Lung (tissue), 12 donors: ENCODE data around the gene SUMO3. TPM values are rescaled to one million over a fixed set of nuclear protein-coding genes. Genes with fewer than 3 reads are reported as not detected.

ENCODE experiments used
- ATAC-seq: fragments of 200-7000 bp; cut with Tn5 transposase; one replicate; pipeline ENCODE4 v1.9.1; 2020; ENCODE audit warnings: moderate number of reproducible peaks; ENCODE audit not compliant: insufficient read depth, low FRiP score
- DNase-seq, 3 donors: peaks; one replicate each; pipeline ENCODE4 v3.0.0-alpha.2; 2013 to 2017
- H3K27ac ChIP-seq, 2 donors: one replicate each; pipeline ENCODE4 v1.5.1; 2013; ENCODE audit warnings: mild to moderate bottlenecking in 2 of 2, moderate library complexity in 2 of 2, control low read depth in 1 of 2, inconsistent platforms in 1 of 2, low read depth in 1 of 2, low read length in 1 of 2
- H3K27me3 ChIP-seq, 3 donors: one replicate each; pipeline ENCODE4 v1.5.1; 2013; ENCODE audit warnings: low read length in 2 of 3; ENCODE audit not compliant: control insufficient read depth in 3 of 3, insufficient read depth in 3 of 3
- H3K36me3 ChIP-seq, 4 donors: one replicate each; pipeline ENCODE4 v1.5.1; 2013; ENCODE audit warnings: low read length in 4 of 4, mild to moderate bottlenecking in 1 of 4, moderate library complexity in 1 of 4; ENCODE audit not compliant: control insufficient read depth in 4 of 4, insufficient read depth in 4 of 4
- H3K4me1 ChIP-seq, 5 donors: one replicate each; pipeline ENCODE4 v1.5.1; 2013; ENCODE audit warnings: low read length in 5 of 5, mild to moderate bottlenecking in 2 of 5, moderate library complexity in 1 of 5; ENCODE audit not compliant: control insufficient read depth in 5 of 5, insufficient read depth in 5 of 5
- H3K4me3 ChIP-seq: one replicate; pipeline ENCODE4 v1.5.1; 2013; ENCODE audit warnings: mild to moderate bottlenecking, control low read depth, moderate library complexity
- H3K9ac ChIP-seq, 2 donors: one replicate each; pipeline ENCODE4 v1.5.1; 2013; ENCODE audit warnings: low read length in 2 of 2, control low read depth in 1 of 2; ENCODE audit not compliant: insufficient read depth in 1 of 2
- H3K9me3 ChIP-seq, 4 donors: one replicate each; pipeline ENCODE4 v1.5.1; 2013; ENCODE audit warnings: low read length in 3 of 4, mild to moderate bottlenecking in 1 of 4, moderate library complexity in 1 of 4; ENCODE audit not compliant: control insufficient read depth in 4 of 4, insufficient read depth in 3 of 4
- WGBS, 2 donors: extraction: QIAGEN DNeasy Blood & Tissue Kit; methylation state at CpG; one replicate each; pipeline ENCODE4 v1.1.7; 2013; 5-methylcytosine and 5-hydroxymethylcytosine counted together
- polyA plus RNA-seq, 2 donors: library from polyadenylated mRNA; stranded (reverse); fragments of 200-250 nt; gene quantifications; one replicate each; pipeline ENCODE4 v1.2.1, GENCODE V29; 2013
- total RNA-seq, 2 donors: library from RNA; depleted of rRNA in 1 of 2; stranded (reverse); fragments of >200 nt in 1 of 2; gene quantifications; one replicate each; pipeline ENCODE4 v1.2.1, GENCODE V29; 2014 to 2021
- TF ChIP-seq, protein P1 (sequence below): IDR thresholded peaks from 2 replicates; pipeline ENCODE4 v1.5.1; 2012; ENCODE audit warnings: mild to moderate bottlenecking; ENCODE audit errors: control extremely low read depth, extremely low read depth
- donor health status: control.
- donor health status: control.
- donor health status: Bipolar disorder and iron deficiency.
- donor health status: healthy.
- donor health status: DM: yes; HTN: yes; CAD: no.

The SUMO3 gene
- total and polyA plus RNA-seq, 4 donors, result 40.4 to 96.4 (median 66.0) TPM

DNA sequence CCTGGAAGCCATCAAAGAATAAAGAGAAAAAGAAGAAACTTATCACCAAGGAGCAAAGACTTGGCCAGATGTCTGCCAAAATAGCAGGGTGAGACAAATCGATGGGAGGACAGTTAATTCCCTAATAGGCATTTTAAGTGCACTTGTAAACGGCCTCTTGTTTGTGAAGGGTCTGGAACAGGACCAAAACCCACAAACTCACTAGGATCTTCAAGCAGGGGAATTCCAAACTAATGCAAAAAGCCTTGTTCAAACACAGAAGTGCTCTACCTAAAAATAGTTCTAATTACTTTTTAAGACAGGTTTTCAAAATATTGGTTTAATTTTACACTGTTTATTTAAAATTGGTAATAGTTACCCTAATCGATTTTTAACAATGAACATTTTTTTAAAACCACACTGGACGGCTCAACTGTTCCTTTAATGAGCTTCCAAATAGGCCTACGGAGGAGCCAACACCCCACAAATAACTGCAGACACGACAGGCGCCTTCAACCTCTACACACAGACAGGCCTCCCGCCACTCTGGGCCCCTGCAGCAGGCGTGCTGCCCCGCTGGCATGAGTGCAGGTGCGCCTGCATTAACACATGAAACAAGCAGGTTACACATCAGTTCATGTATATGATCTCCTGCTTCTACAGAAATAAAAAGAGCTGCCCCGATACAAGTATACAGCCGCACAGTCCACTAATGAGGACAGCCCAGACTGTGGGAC is 32.1 kb downstream of the SUMO3 start:
- TF ChIP-seq, protein P1, sequence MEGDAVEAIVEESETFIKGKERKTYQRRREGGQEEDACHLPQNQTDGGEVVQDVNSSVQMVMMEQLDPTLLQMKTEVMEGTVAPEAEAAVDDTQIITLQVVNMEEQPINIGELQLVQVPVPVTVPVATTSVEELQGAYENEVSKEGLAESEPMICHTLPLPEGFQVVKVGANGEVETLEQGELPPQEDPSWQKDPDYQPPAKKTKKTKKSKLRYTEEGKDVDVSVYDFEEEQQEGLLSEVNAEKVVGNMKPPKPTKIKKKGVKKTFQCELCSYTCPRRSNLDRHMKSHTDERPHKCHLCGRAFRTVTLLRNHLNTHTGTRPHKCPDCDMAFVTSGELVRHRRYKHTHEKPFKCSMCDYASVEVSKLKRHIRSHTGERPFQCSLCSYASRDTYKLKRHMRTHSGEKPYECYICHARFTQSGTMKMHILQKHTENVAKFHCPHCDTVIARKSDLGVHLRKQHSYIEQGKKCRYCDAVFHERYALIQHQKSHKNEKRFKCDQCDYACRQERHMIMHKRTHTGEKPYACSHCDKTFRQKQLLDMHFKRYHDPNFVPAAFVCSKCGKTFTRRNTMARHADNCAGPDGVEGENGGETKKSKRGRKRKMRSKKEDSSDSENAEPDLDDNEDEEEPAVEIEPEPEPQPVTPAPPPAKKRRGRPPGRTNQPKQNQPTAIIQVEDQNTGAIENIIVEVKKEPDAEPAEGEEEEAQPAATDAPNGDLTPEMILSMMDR, result no peak
- no peak for ATAC-seq
- WGBS, 2 donors, result 65 to 87% methylated on average over 13 of the region's 13 CpGs

DNA sequence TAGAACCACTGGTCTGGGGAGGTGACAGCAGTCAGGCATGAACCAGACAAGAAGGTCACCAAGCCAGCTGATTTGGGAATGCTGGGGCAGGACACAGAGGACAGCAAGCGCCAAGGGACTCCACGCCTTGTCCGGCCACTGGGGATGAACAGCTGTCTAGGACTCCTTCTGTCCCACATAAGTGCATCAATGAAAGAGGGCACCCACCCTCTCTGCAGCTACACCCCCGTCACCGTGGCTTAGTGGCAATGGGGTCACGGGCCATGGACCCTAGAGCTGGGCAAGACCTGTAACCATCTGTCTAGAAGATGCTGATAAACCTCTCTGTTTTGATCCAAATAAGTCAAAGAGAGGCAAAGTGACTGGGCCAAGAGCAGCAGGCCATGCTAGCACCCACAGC is 33.1 kb downstream of the SUMO3 start:
- Histone ChIP-seq H3K27ac (no peak overlapping the region), H3K36me3 (peaks cover 0 to 7% (median 3%) of the 10 kb centered on the region in 4 donors), H3K4me1 (peaks cover 0 to 12% (median 5%) of the 10 kb centered on the region in 5 donors), H3K27me3 (no peaks in the 10 kb centered on the region), H3K4me3 (no peak overlapping the region), H3K9ac (no peak overlapping the region), H3K9me3 (no peaks in the 10 kb centered on the region)
- TF ChIP-seq, protein P1, result no peak
- WGBS, 2 donors, result 98 to 99% methylated on average over 6 of the region's 6 CpGs
- DNase-seq (no peak), ATAC-seq (no peak)

More for the DNA sequence above, 32.1 kb downstream of the SUMO3 start:
- H3K4me1 ChIP-seq, result peaks cover 0 to 10% (median 0%) of the 10 kb centered on the region in 5 donors
- no peak overlapping the region for H3K9ac ChIP-seq
- no peaks in the 10 kb centered on the region for H3K9me3 ChIP-seq
- peak in 2 of 3 donors; percentile 26 to 62 for DNase-seq
- H3K4me3 ChIP-seq, result no peak overlapping the region
- H3K36me3 ChIP-seq, result peaks cover 0 to 6% (median 4%) of the 10 kb centered on the region in 4 donors
- no peak overlapping the region for H3K27ac ChIP-seq
- no peaks in the 10 kb centered on the region for H3K27me3 ChIP-seq

DNA sequence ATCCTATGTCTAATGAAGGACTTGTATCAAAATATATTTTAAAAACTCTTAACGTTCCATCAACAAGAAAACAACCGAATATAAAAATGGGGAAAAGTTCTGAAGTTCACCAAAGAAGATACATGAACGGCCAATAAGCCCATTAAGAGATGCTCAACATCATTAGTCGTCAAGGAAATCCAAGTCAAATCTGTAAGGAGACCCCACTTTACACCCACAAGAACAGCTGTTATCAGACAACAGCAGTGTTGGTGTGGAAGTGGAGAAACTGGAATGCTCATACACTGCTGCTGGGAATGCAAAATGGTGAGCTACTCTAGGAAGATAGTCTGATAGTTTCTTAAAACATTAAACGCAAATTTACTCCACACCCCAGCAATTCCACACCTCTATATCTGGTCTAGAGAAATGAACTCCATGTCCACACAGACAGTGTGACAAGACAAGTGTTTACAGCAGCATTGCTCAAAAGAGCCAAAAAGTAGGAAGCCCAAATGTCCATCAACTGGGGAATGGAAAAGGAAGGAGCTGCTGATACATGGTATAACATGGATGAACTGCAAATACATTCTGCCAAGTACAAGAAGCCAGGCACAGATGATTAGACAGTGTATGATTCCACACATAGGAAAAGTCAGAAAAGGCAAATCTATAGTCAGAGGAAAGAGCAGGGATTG is 34.7 kb downstream of the SUMO3 start:
- no peak for DNase-seq
- TF ChIP-seq, protein P1, result no peak
- peaks cover 2 to 7% (median 3%) of the 10 kb centered on the region in 4 donors for H3K36me3 ChIP-seq
- WGBS, 2 donors, result 96% methylated on average over 5 of the region's 5 CpGs
- H3K9me3 ChIP-seq, result no peaks in the 10 kb centered on the region
- no peak overlapping the region for H3K4me3 ChIP-seq
- no peak overlapping the region for H3K27ac ChIP-seq
- H3K27me3 ChIP-seq, result no peaks in the 10 kb centered on the region
- ATAC-seq, result no peak
- no peak overlapping the region for H3K9ac ChIP-seq
- H3K4me1 ChIP-seq, result peaks cover 0 to 16% (median 5%) of the 10 kb centered on the region in 5 donors
